SW 1271 (cell line): Measurements from ENCODE around the gene MAL.
"Not testable (repeated sequence)": the region's sequence is repeated elsewhere in the genome, so short reads cannot be mapped to it uniquely, and the experiment has no call there.

ENCODE experiments used
- DNase-seq, 2 experiments: peaks; one replicate each; lab custom pipeline; 2025; lab: John Stamatoyannopoulos, UW

The MAL gene

DNA sequence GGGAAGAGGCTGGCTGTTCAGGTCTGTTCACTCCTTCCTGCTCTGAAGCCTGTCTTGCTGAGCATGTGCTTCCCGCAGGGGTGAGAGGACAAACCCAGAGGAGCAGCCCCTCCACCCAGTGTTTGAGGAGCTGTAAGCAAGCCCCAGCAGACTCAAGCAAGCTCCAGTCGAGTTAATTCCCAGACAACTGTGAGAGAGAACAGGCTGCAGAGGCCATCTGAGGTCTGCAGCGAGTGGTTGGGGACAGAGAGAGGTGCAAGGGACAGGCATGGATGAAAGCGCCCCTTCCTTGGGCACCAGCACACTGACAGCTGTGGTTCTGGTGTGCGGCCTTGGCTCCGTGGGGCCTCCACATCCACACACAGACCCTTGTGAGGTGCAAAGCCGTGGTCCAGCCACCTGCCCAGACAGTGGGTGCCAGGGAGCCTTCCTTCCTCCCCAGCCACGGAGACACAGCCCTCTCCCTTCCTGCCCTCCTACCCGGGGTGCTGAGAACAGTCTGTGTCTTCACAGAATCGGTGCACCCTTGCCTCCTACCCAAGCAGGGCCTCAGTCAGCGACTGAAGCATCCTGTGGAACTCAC lies 36.2 kb downstream of the MAL start:
- DNase-seq = no peak

DNA sequence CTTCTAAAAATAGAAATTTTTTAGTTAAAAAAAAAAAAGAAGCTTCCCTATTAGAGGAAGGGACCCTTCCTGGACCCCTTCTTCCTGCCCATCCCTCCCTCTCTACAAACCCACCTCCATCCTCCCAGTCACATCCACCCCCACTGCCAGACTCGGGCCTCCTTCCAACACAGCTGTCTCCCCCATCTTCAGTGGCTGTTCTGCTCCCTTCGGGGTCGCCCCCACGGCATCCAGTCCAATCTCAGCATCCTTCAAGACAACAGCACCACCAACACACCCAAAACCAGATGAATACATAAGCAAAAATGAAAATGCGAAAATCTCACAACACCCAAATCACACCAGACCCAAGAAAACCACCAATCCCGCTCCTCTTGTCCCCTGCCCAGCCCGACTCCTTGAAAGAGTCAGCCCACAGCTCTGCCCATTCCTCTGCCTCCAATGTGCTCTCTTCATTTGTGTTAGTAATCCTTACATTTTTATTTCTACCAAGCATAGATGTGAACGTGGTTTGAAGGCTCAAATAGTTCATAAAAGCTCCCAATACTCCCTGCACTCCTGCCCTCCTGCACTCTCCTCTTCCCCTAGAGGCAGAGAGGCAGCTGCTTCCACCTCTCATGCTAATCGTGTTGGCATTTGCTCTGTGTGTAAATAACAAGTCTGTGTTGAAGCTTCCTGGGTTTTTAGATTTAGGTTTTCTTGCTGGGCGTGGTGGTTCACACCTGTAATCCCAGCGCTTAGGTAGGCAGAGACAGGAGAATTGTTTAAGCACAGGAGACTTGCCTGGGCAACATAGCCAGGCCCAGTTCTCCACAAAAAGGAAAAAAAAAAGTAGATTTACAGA lies 37.0 kb downstream of the MAL start:
- DNase-seq = no peak

DNA sequence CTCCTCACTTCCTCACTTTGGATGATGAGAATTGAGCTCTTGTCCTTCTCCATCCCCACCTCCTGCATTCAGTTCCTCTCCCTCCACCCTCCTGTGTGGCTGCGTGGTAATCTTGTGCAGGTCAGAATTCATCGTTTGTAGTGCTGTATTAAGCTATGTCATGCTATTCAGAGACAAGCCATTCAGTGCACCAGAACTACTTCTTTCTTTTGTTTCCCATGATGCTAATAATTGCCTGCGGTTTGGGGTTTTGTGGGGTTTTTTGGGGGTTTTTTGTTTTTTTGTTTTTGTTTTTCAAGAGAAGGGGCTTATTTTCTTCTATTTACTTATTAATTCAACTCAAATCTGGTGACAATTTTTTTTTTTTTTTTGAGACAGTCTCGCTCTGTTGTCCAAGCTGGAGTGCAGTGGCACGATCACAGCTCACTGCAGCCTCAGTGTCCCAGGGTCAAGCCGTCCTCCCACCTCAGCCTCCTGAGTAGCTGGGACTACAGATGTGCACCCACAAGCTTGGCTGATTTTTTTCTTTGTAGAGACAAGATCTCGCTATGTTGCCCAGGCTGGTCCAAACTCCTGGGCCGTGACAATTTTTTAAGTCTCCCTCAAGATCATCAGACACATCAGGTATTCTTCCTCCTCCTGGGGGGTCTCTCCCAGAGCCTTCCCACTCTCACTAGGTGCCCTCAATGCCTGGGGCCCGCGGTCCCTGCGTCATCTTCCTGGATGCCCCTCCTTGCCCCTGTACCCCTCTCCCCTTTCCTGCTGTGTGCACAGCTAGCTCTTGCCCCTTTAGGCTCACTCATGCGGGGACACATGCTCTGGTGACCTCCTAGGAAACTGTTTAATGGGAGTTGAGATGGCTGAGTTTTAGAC lies 37.8 kb downstream of the MAL start:
- no peak for DNase-seq

DNA sequence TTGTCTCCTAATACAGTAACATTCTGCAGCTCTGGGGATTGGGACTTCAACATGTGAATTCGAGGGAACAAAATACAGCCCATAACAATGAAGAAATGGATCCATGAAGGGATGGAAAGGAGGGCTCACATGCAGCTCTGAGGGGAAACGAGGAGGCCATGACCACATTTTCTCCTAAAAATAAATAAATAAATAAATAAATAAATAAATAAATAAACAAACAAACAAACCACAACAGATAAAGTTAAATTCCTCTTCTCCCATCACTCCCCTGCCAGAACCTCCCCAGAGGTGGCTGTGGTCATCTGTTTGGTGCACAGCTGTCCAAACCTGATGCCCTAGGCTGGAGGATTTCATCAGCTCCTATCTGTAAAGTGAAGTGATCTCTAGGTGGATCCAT lies 42.7 kb downstream of the MAL start:
- DNase-seq = no peak

DNA sequence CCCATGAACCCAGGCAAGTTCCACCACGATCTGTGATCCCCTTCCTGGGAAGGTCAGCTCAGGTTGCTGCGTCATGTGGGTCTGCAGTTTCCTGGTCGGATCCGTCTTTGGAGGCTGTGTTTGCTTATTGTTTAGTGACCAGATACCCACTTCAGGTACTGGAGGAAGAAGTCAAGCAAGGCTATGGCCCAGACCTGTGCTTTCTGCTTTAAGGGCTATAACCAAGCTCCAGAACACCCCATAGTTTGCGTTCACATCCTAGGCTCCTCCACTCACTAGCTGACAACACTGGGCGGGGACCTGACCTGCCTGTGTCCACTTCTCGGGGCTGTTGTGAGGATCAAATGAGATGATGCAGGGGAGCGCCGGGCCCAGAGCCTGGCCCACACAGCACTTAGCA lies 44.0 kb downstream of the MAL start:
- no peak for DNase-seq

DNA sequence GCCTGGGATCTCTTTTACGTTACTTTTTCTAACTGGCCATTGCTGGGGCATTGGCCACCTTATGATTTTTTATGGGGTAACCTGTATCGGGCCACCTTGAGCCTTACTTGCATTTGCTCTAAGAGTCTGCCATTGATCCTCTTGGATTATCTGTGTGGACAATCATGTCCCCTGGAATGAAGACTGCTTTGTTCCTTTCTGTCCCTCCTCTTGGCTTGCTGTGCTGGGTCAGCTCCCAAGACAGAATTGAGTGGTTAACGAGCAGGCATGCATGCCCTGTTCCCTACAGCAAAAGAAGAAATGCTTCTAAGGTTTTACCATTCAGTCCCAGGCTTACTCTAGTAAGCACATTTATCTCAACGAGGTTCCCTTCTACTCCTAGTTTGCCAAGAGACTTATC lies 46.3 kb downstream of the MAL start:
- no peak for DNase-seq

DNA sequence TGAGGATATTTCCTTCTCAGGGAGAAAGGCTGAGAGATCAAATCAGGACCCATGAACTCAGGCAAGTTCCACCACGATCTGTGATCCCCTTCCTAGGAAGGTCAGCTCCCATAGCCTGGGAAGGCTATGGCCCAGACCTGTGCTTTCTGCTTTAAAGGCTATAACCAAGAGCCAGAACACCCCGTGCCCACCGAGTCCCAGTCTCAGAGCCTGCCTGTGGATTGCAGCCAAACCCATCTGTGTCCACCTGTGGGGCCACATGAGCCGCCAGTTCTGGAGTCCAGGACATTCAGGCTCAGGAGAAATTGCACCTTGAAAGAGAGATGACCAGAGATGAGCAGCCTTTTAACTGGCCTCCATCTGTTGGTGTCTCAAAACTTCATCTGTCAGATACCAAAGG lies 46.9 kb downstream of the MAL start:
- no peak for DNase-seq

DNA sequence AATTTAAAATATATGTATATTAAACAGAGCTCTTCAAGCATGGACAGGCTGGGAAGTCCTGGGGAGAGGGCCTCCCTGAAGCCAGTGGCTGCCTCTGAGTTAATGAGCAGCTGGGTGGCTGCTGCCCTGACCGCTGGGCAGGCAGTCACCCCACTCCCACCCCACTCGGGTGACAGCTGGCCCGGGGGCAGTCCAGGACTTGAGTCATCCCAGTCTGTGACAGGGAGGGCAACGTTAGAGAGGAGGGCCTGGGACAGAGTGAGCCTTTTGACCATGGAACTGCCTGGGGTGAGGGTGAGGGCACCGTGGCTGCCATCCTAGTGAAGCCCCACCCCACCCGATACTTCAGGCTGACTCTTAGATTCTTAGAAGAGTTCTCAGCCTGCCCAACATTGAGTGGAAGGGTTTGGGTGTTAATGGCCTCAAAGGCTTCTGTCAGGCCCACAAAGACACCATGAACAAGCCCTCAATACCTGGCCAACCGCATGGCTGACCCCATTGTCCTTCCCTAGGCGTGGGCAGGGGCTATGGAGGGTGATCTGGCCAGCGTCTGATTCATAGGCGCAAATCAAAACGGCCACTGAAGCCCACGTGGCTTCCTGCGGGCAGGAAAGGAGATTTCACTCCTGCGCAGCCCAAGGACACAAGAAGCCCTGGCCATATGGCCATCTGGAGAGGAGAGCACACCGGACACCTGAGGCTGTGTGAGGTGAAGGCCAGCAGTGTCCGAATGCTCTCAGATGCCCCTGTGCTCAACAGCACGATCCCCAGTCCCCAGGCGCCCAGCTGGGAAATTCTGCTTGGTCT lies 48.6 kb downstream of the MAL start:
- no peak for DNase-seq

DNA sequence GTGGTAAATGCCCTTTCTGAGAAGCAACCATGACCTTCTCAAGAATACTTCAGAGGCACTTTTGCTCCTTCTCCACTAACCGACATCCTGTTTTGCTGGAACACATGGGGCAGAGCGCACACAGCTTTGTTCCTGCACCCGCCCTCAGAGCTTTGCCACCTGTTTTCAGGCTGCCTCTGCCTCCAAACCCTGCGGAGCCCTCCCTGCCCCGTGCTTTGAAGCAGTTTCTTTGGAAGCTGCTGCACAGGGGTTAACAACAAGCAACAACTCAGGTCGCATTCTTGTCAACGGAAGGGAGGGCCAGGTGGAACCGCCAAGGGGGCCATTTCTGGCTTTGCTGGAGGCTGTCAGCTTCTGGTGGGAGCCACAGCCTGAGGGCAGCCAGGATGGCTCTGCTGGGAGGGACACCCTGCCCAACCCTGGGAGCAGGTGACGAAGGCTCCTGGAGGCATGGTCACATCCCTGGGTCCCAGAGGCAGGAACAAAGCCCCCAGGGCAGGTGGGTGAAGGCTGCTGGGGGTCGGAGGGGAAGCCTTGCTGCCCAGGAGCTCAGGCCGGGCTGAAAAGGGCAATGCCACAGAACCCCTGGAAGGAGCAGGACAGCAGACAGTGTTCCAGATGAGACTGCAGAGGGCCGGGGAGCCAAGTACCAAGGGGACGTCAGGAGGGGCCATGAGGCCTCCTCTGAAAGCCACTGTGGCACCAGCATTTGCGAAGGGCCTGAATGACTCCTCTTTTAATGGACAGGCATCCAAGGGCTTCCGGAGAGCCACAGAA lies 49.3 kb downstream of the MAL start:
- DNase-seq = no peak

DNA sequence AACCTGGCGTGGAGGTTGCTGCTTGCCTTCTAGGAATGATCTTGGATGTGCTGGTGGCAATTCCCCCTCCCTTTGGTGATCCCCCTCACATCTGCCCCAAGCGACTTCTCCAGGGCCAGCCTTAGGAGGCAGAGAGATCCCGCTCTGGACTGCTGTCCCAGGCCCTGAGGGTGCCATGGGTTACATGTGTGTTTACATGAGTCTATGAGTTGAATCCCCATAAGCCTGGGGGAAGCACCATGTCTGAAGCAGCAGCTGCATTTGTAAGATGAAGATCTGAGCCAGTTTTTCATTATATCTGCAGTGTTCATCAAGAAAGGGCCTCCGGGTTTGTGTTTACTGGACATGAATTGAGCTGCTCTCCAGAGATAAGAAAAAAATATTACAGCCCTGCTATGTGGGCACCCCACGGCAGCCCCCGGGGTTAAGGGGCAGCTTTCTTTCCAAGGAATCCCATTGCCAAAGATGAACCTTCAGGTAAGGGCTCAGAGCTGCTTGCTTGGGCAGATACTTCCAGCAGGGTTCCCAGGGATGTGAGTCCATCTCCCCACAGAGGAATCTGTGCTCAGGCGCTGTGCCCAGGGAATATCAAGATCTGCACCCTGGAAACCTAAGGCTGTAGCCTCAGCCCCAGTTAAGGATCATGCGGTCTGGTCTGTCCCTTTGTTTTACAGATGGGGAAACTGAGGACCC lies 50.1 kb downstream of the MAL start:
- DNase-seq = no peak

DNA sequence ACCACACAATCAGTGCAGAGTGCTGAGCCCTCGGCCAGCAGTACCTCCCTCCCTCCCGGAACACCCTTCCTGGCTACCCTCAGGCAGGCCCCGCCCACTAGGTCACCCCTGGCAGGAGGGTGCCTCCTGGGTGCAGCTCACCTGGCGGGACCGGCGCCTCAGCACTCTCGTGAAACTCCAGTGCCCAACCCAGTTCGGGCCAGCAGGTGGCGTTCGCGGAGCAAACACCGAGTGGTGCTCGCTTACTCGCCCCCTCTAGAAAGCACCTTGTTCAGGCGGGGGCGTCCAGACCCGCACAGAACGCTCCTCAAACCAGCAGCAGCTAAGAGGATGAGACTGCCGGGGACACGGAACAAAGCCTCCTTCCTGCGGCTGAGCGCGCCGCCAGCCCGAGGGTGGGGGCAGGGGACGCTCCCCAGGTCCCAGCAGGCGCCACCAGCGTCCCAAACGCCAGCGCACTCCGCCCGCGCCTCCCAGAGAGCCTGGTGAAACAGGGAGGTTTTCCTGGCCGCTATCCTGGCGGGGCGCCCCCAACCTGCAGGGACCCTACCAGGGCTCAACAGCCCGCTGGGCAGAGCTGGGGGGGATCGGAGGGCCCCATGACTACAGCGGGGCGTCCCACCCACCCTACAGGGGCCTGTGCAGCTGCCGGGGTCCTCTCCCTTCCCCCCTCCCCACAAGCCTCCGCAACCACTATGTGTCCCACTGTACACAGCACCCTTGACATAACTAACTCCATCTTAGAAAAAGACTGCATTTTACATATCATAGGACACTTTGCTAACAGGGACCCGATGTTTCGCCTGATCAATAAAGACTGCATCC lies 51.4 kb downstream of the MAL start:
- peak in 1 of 2 experiments; percentile 34 for DNase-seq

DNA sequence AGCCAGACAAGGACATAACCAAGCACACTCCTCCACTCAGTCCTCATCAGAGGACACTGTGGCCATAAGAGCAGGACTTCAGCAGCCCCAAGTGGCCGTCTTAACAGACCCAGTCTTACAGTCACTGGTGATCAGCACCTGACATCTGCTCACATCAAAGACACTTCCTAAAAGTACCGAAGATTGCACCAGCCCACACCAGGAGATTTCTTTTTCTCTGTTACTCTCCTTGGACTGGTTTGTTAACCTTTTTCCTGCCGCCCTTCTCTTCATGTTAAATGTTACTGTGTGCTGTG lies 52.0 kb downstream of the MAL start:
- no peak for DNase-seq

DNA sequence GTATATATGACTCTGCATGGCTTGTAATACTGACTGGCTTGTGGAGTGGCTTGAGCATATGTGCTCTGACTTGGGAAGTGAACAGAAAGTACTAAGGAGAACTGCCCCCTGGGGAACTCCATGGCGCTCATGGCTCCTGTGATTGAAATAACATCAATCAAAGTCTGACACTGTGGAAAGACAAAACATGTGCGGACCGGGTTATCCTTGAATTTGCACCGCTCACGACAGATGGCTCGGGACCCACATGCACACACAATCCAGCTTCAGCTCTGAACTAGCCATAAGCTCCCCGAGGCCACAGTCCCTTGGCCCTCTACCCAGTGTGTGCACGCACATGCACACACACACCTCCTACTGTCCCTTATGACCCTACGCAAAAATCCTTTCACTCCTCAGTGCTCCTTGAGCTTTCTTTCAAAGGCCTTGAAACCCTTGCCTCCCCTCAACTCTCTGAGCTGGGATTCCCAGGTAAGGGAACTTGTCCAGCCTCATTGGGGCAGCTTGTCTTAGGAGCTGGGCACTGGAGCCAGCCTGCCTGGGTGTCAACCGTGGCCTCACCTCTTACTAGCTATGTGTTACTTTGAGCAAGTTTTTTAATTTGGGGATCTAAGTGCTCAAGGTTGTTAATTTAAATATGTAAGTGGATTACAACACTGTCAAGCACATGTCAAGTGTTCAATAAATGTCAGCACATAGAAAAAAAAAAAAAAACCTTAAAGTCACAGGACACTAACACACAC lies 52.5 kb downstream of the MAL start:
- DNase-seq = no peak

DNA sequence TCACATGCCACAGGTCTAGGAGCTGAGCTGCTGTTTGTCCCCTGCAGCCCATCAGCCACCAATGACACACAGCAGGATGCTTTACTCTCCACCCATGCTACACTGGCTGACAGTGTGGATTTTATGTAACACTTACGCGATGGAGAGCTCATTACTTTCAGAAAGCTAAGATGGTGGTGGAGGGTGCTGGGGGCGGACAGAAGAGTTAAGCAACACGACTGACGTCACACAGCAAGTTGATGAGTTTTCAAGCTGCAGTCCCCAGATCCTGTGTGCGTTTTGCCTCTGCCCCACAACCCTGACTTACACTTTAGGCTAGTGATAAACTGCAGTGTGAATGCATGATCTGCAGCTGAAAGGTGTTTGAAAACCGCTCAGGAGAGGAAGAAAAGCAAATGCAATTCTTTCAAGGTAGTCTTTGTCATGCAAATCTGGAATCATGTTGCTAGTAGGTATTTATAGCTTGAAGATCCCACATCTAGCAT lies 53.7 kb downstream of the MAL start:
- DNase-seq = no peak

DNA sequence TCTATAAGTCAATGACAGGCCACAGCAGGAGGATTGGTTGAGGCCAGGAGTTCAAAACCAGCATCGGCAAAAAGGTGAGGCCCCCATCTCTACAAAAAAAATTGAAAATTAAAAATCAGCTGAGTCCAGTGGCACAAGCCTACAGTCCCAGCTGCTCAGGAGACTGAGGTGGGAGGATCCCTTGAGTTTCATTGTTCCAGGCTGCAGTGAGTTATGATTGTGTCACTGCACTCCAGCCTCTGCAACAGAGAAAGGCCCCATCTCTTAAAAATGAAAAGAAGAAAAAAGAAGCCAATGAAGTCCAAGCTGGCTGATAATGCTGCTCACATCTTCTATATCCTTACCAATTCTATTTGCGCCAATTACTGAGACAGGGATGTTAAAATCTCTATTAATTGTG lies 57.0 kb downstream of the MAL start:
- DNase-seq = no peak

DNA sequence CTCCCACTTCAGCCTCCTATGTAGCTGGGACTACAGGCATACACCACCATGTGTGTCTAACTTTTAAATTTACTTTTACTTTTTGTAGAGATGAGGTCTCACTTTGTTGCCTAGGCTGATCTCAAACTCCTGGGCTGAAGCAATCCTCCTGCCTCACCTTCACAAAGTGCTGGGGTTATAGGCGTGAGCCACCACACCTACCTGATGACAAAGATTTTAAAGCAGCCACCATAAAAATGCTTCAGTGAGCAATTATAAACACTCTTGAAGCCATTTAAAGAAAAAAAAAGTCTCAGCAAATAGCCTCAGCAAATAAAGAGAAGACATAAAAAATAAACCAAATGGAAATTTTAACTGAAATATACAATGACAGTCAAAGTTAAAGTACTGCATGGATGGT lies 60.5 kb downstream of the MAL start:
- no peak for DNase-seq

DNA sequence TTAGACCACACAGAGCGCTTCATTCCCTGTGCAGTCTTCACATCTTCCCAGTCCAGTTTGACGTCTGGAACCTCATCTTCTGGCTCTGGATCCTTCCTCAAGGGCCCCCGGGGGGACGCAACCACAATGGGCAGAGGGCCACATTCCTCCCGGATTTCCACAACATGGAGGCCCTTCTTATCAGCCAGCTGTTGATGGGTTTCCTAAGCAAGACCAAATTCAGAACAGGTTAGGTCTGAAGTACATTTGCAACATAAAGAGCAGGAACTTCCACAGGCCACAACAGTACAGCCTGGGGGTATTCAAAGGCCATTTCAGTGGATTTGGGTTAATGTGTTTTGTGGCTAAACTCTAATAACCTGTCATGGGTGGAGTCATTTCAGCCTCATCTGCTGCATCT lies 61.9 kb downstream of the MAL start:
- DNase-seq = no peak

DNA sequence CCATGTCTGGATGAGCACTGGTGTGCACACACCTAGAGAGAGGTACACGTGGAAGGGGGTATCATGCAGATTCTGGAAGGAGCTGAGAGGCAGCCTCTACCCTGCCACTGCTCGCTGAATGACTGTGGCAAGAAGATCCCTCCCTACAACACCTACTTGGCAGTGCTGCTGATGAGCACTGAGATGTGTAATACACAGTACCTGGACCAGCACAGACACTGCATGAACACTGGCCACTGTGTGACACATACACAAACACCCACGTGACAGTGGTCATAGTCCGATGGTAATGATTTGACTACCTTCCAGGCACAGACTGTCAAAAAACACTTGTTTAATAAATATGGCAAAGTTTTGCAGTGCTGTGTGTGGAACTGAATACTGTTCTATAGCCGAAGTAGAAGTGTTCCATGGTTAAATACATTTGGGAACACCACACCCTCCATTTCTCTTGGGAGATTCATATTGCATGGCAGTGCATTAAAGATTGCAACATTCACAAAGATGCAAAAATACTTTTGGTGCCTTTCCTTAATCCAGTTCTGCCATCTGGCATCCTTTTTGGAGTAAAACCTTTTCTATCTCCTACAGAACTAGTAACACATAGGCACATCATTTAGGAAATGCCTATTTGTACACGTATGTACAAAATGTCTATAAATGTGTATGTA lies 66.5 kb downstream of the MAL start:
- no peak for DNase-seq

DNA sequence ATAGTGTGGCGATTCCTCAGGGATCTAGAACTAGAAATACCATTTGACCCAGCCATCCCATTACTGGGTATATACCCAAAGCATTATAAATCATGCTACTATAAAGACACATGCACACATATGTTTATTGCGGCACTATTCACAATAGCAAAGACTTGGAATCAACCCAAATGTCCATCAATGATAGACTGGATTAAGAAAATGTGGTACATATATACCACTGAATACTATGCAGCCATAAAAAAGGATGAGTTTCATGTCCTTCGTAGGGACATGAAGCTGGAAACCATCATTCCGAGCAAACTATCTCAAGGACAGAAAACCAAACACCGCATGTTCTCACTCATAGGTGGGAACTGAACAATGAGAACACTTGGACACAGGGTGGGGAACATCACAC lies 72.8 kb downstream of the MAL start:
- DNase-seq = not testable (repeated sequence)
